Astrocyte (in vitro differentiated cells and primary cell): Measurements from ENCODE around the gene CHCHD4. TPM values are rescaled to one million over a fixed set of nuclear protein-coding genes. Genes with fewer than 3 reads are reported as not detected.

Source experiments
- DNase-seq: peaks from one replicate; pipeline ENCODE4 v3.0.0-alpha.2; 2010; ENCODE audit warnings: low read depth
- FAIRE-seq: peaks from 2 replicates; lab custom pipeline; 2011; peaks lifted over from hg19 to GRCh38; lab: Jason Lieb, UNC
- H2AFZ ChIP-seq: 2 replicates; pipeline ENCODE4 v1.6.0; 2012; ENCODE audit warnings: low read depth, low read length, inconsistent platforms
- H3K27ac ChIP-seq: 2 replicates; pipeline ENCODE4 v1.5.1; 2011; ENCODE audit warnings: low read depth, low read length, inconsistent platforms
- H3K27me3 ChIP-seq: 2 replicates; pipeline ENCODE4 v1.6.0; 2011; ENCODE audit warnings: low read length, inconsistent platforms; ENCODE audit not compliant: insufficient read depth
- H3K36me3 ChIP-seq: 2 replicates; pipeline ENCODE4 v1.5.1; 2011; ENCODE audit warnings: low read length, inconsistent platforms; ENCODE audit not compliant: insufficient read depth
- H3K4me1 ChIP-seq: 2 replicates; pipeline ENCODE4 v1.5.1; 2011; ENCODE audit warnings: low read length, inconsistent platforms; ENCODE audit not compliant: insufficient read depth
- H3K4me2 ChIP-seq: 2 replicates; pipeline ENCODE4 v1.6.0; 2012; ENCODE audit warnings: low read length, inconsistent platforms
- H3K4me3 ChIP-seq: 2 replicates; pipeline ENCODE4 v1.5.1; 2011; ENCODE audit warnings: low read depth, mild to moderate bottlenecking, low read length, inconsistent platforms; ENCODE audit not compliant: insufficient read depth
- H3K79me2 ChIP-seq: 2 replicates; pipeline ENCODE4 v1.6.0; 2012; ENCODE audit warnings: mild to moderate bottlenecking, low read length, inconsistent platforms; ENCODE audit not compliant: insufficient read depth
- H3K9ac ChIP-seq: 2 replicates; pipeline ENCODE4 v1.6.0; 2012; ENCODE audit warnings: mild to moderate bottlenecking, low read length, inconsistent platforms
- H3K9me3 ChIP-seq: 2 replicates; pipeline ENCODE4 v1.5.1; 2012; ENCODE audit warnings: low read depth, mild to moderate bottlenecking, low read length, inconsistent platforms; ENCODE audit not compliant: insufficient read depth
- H4K20me1 ChIP-seq: 2 replicates; pipeline ENCODE4 v1.6.0; 2012; ENCODE audit warnings: low read length, inconsistent platforms; ENCODE audit not compliant: insufficient read depth
- H3K27ac Mint-ChIP-seq: one replicate; pipeline ENCODE4 v1.8.0; 2021; ENCODE audit warnings: mild to moderate bottlenecking, mixed read lengths; ENCODE audit not compliant: unreplicated experiment
- H3K27me3 Mint-ChIP-seq: one replicate; pipeline ENCODE4 v1.8.0; 2021; ENCODE audit warnings: low read depth, mixed read lengths; ENCODE audit not compliant: unreplicated experiment
- H3K36me3 Mint-ChIP-seq: one replicate; pipeline ENCODE4 v1.8.0; 2021; ENCODE audit warnings: low read depth, mixed read lengths; ENCODE audit not compliant: unreplicated experiment
- H3K4me1 Mint-ChIP-seq: one replicate; pipeline ENCODE4 v1.8.0; 2021; ENCODE audit warnings: low read depth, mixed read lengths; ENCODE audit not compliant: unreplicated experiment
- H3K4me3 Mint-ChIP-seq: one replicate; pipeline ENCODE4 v1.8.0; 2021; ENCODE audit warnings: mild to moderate bottlenecking, moderate library complexity, mixed read lengths; ENCODE audit not compliant: unreplicated experiment
- H3K9me3 Mint-ChIP-seq: one replicate; pipeline ENCODE4 v1.8.0; 2021; ENCODE audit warnings: mild to moderate bottlenecking, mixed read lengths; ENCODE audit not compliant: unreplicated experiment
- EZH2 ChIP-seq: IDR thresholded peaks from 2 replicates; pipeline ENCODE4 v1.6.1; 2012; ENCODE audit warnings: mild to moderate bottlenecking, low read length, inconsistent platforms; ENCODE audit not compliant: insufficient read depth
- total RNA-seq: library from RNA; stranded (reverse); gene quantifications from 2 replicates; pipeline ENCODE4 v1.2.1, GENCODE V29; 2021
- TF ChIP-seq, protein P1 (sequence below): IDR thresholded peaks from 2 replicates; pipeline ENCODE4 v1.5.1; 2011; ENCODE audit warnings: low read depth, mild to moderate bottlenecking, inconsistent platforms, low read length, moderate library complexity; ENCODE audit not compliant: insufficient read depth

The CHCHD4 gene
- total RNA-seq, 1 donor from 2014 or later, result 10.3 TPM

DNA sequence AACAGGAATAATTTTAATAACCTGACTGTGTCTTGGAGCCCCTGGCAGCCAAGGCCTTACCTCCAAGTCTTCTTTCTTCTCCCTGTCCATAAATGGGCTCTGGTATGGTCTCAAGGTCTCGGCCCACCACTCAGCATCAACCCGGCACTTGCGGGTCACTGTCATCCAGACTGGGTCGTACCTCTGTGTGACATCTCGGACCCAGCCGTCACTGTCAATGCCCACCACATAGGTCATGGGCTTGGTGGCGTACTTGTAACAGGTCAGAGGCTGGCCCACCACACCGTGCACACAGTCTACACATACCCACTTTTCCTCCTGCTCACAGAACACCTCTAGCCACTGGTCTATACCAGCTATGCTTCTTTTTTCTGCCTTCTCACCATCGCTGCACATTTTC lies 33.3 kb upstream of the CHCHD4 start:
- Histone ChIP-seq H3K36me3 (peaks cover 56% of the 10 kb centered on the region), H3K4me3 (no peak overlapping the region), H3K27me3 (no peaks in the 10 kb centered on the region), H2AFZ (no peak overlapping the region), H3K27ac (no peak overlapping the region), H3K9ac (no peak overlapping the region), H3K4me1 (no peaks in the 10 kb centered on the region), H3K4me2 (no peak overlapping the region), H3K9me3 (peaks cover 2% of the 10 kb centered on the region), H3K79me2 (peaks cover 5% of the 10 kb centered on the region), H4K20me1 (peaks cover 24% of the 10 kb centered on the region)
- Mint-ChIP-seq H3K4me1 (no peaks in the 10 kb centered on the region), H3K27me3 (no peaks in the 10 kb centered on the region), H3K27ac (no peak overlapping the region), H3K4me3 (no peak overlapping the region), H3K9me3 (peaks cover 10% of the 10 kb centered on the region), H3K36me3 (peaks cover 68% of the 10 kb centered on the region)
- TF ChIP-seq, protein P1, sequence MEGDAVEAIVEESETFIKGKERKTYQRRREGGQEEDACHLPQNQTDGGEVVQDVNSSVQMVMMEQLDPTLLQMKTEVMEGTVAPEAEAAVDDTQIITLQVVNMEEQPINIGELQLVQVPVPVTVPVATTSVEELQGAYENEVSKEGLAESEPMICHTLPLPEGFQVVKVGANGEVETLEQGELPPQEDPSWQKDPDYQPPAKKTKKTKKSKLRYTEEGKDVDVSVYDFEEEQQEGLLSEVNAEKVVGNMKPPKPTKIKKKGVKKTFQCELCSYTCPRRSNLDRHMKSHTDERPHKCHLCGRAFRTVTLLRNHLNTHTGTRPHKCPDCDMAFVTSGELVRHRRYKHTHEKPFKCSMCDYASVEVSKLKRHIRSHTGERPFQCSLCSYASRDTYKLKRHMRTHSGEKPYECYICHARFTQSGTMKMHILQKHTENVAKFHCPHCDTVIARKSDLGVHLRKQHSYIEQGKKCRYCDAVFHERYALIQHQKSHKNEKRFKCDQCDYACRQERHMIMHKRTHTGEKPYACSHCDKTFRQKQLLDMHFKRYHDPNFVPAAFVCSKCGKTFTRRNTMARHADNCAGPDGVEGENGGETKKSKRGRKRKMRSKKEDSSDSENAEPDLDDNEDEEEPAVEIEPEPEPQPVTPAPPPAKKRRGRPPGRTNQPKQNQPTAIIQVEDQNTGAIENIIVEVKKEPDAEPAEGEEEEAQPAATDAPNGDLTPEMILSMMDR, result no peak
- no peak for TF ChIP-seq EZH2
- no peak for FAIRE-seq
- DNase-seq, result no peak

DNA sequence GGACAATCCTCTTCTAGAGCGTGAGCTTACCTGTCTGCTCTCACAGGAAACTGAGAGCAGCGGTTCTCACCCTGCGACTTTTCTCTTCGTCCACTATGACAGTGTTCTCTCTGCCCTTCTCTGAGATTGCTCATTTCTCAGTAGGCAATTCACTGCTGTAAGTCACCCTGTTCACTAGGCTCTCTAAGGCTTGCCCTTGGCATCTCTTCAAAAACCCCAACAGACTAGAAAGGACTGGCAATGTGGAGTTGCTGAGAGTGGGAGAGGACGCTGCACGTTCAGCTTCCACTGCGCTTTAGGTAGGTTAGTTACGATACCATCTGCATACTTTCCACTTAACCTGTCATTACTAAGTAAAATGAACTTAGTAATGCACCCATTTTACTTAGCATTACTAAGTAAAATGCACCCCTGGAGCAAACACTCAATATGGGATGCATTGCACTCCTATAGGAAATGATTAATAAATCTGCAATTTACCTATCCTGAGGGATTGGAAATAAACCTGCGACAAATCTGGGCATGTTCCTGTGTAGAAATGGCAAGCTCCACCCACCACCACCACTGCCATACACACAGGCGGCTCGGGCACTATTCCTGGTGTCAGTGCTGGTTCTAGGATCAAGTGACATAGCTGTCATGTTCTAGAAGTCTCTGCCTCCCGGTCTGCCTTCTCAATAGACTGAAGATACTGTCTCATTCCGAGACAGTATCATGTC lies 32.3 kb upstream of the CHCHD4 start:
- Histone ChIP-seq H3K4me3 (no peak overlapping the region), H3K4me1 (no peaks in the 10 kb centered on the region), H3K9ac (no peak overlapping the region), H2AFZ (no peak overlapping the region), H4K20me1 (peaks cover 33% of the 10 kb centered on the region), H3K27me3 (no peaks in the 10 kb centered on the region), H3K36me3 (peaks cover 52% of the 10 kb centered on the region), H3K9me3 (peaks cover 2% of the 10 kb centered on the region), H3K27ac (no peak overlapping the region), H3K79me2 (peaks cover 2% of the 10 kb centered on the region), H3K4me2 (no peak overlapping the region)
- DNase-seq (no peak), FAIRE-seq (no peak)
- H3K4me3 Mint-ChIP-seq, result no peak overlapping the region
- H3K27ac Mint-ChIP-seq, result no peak overlapping the region
- TF ChIP-seq, protein P1, result no peak
- no peak for TF ChIP-seq EZH2
- H3K4me1 Mint-ChIP-seq, result no peaks in the 10 kb centered on the region
- no peaks in the 10 kb centered on the region for H3K27me3 Mint-ChIP-seq
- H3K9me3 Mint-ChIP-seq, result peaks cover 10% of the 10 kb centered on the region
- H3K36me3 Mint-ChIP-seq, result peaks cover 62% of the 10 kb centered on the region

DNA sequence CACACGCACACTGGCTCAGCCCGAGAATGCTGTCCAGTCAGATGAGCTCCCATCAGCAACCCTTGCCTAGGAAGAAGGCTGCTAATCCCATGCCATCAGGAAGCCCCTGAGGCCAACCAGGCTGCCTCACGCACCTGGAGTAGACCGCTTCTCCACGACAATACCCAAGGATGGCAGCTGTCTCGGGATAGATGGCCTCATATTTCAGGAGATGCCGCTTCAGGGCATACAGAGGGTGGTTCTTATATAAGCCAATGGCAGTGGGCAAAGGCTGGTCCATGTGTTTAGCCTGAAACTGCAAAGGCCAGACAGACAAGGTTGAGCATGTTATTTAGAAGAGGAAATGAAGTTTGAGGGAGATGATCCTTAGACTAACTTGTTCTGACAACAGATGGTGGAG lies 31.5 kb upstream of the CHCHD4 start:
- H3K4me2 ChIP-seq, result no peak overlapping the region
- no peak overlapping the region for H3K4me3 ChIP-seq
- Mint-ChIP-seq H3K27ac (no peak overlapping the region), H3K36me3 (peaks cover 54% of the 10 kb centered on the region), H3K4me3 (no peak overlapping the region), H3K4me1 (no peaks in the 10 kb centered on the region), H3K9me3 (peaks cover 3% of the 10 kb centered on the region), H3K27me3 (no peaks in the 10 kb centered on the region)
- no peak for FAIRE-seq
- H3K9ac ChIP-seq, result no peak overlapping the region
- no peaks in the 10 kb centered on the region for H3K9me3 ChIP-seq
- no peaks in the 10 kb centered on the region for H3K27me3 ChIP-seq
- no peak for DNase-seq
- no peak overlapping the region for H3K27ac ChIP-seq
- peaks cover 2% of the 10 kb centered on the region for H3K79me2 ChIP-seq
- no peaks in the 10 kb centered on the region for H3K4me1 ChIP-seq
- peaks cover 55% of the 10 kb centered on the region for H3K36me3 ChIP-seq
- TF ChIP-seq EZH2, result no peak
- TF ChIP-seq, protein P1, result no peak
- no peak overlapping the region for H2AFZ ChIP-seq
- H4K20me1 ChIP-seq, result peaks cover 33% of the 10 kb centered on the region
